PC-9 (cell line): ENCODE measurements around the gene ABHD16B.

Source experiments
- EZH2 ChIP-seq: fragments of 200-600 bp; sonication (generic); IDR thresholded peaks from 2 replicates; pipeline ENCODE4 v1.8.0; 2017; ENCODE audit warnings: antibody characterized with exemption, low read depth
- TF ChIP-seq, protein P1 (sequence below): fragments of 200-600 bp; sonication (generic); conservative IDR thresholded peaks from 2 replicates; pipeline ENCODE4 v1.6.1; 2017; ENCODE audit warnings: mixed run types, antibody characterized with exemption, mild to moderate bottlenecking, moderate library complexity

DNA sequence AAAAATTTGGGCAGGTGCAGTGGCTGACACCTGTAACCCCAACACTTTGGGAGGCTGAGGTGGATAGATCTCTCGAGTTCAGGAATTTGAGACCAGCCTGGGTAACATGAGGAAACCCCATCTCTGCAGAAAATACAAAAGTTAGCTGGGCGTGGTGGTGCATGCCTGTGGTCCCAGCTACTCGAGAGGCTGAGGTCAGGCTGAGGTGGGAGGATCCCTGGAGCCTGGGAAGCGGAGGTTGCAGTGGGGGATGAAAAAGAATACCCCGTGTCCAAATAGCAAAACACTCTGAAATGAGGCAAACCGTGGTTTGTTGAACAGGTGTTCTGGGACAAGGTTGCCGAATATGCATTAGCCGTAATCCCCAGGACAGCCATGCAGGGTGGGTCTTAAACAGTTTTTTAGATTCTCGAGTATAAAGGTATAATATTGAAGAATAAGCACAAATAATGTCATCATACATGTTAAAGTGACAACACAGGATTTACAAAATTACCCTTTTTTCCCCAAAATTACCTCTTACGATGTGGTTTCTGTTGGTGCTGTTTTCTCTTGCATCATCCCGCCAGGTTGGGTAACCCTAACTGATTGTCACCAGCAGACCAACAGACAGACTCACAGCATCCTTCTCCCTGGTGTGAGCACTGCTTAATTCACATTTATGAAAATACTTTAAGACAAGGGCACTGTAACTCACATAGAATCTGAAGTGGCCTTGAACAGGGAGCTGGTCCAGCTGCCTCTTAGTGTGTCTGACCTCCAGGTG lies 42.7 kb downstream of the ABHD16B start:
- TF ChIP-seq, protein P1, sequence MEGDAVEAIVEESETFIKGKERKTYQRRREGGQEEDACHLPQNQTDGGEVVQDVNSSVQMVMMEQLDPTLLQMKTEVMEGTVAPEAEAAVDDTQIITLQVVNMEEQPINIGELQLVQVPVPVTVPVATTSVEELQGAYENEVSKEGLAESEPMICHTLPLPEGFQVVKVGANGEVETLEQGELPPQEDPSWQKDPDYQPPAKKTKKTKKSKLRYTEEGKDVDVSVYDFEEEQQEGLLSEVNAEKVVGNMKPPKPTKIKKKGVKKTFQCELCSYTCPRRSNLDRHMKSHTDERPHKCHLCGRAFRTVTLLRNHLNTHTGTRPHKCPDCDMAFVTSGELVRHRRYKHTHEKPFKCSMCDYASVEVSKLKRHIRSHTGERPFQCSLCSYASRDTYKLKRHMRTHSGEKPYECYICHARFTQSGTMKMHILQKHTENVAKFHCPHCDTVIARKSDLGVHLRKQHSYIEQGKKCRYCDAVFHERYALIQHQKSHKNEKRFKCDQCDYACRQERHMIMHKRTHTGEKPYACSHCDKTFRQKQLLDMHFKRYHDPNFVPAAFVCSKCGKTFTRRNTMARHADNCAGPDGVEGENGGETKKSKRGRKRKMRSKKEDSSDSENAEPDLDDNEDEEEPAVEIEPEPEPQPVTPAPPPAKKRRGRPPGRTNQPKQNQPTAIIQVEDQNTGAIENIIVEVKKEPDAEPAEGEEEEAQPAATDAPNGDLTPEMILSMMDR: no peak
- TF ChIP-seq EZH2: no peak
